Ureter (tissue), 1 donor: Measurements from ENCODE around the gene FYCO1. TPM values are rescaled to one million over a fixed set of nuclear protein-coding genes. Genes with fewer than 3 reads are reported as not detected.

ENCODE experiments used
- DNase-seq: peaks from one replicate; pipeline ENCODE4 v3.0.0-alpha.2; 2020; ENCODE audit warnings: low spot score
- total RNA-seq: library from RNA; stranded (reverse); gene quantifications from one replicate; pipeline ENCODE4 v1.2.4, GENCODE V29; 2023
- donor health status: DM: yes; HTN: yes; CAD: no.

Gene FYCO1
- total RNA-seq, 1 donor from 2014 or later = 62.0 TPM

GRCh38 chr3:45965253-45965652 is 30.4 kb downstream of the FYCO1 start:
- no peak for DNase-seq

- no peak for DNase-seq
These were observed 31.5 kb downstream of the FYCO1 start for GRCh38 chr3:45964139-45964538.

- no peak for DNase-seq
These were observed 33.6 kb downstream of the FYCO1 start for GRCh38 chr3:45962033-45962432.

- DNase-seq = no peak
These were observed 35.3 kb downstream of the FYCO1 start for GRCh38 chr3:45960289-45960688.

GRCh38 chr3:45959201-45959600 is 36.4 kb downstream of the FYCO1 start:
- no peak for DNase-seq

- no peak for DNase-seq
These were observed 37.3 kb downstream of the FYCO1 start for GRCh38 chr3:45958321-45958791.

- no peak for DNase-seq
These were observed 38.0 kb downstream of the FYCO1 start for GRCh38 chr3:45957586-45957985.

GRCh38 chr3:45955706-45956105 is 39.9 kb downstream of the FYCO1 start:
- no peak for DNase-seq

GRCh38 chr3:45955017-45955647 is 40.5 kb downstream of the FYCO1 start:
- no peak for DNase-seq

GRCh38 chr3:45954306-45954705 is 41.3 kb downstream of the FYCO1 start:
- DNase-seq = no peak

GRCh38 chr3:45953536-45953935 is 42.1 kb downstream of the FYCO1 start:
- no peak for DNase-seq

GRCh38 chr3:45952456-45952855 is 43.2 kb downstream of the FYCO1 start:
- DNase-seq = no peak

- no peak for DNase-seq
These were observed 43.7 kb downstream of the FYCO1 start for GRCh38 chr3:45951946-45952345.

- DNase-seq = no peak
These were observed 44.7 kb downstream of the FYCO1 start for GRCh38 chr3:45950686-45951600.

GRCh38 chr3:45950131-45950530 is 45.5 kb downstream of the FYCO1 start:
- DNase-seq = no peak

- no peak for DNase-seq
These were observed 46.2 kb downstream of the FYCO1 start for GRCh38 chr3:45949432-45949831.

GRCh38 chr3:45948881-45949280 is 46.7 kb downstream of the FYCO1 start:
- DNase-seq = no peak

- no peak for DNase-seq
These were observed 47.3 kb downstream of the FYCO1 start for GRCh38 chr3:45948311-45948781.

GRCh38 chr3:45947361-45947760 is 48.3 kb downstream of the FYCO1 start:
- DNase-seq = no peak

GRCh38 chr3:45946875-45947274 is 48.7 kb downstream of the FYCO1 start:
- no peak for DNase-seq

GRCh38 chr3:45946307-45946706 is 49.3 kb downstream of the FYCO1 start:
- DNase-seq = no peak

- DNase-seq = no peak
These were observed 50.6 kb downstream of the FYCO1 start for GRCh38 chr3:45944830-45945620.
